Stimulated activated CD8-positive, alpha-beta memory T cell treated with anti-CD3 and anti-CD28 coated beads, Interleukin-2, amount 100 ng/mL, for 48 hours (primary cell): ENCODE data around the gene HLA-F.

Experiments
- DNase-seq, 2 donors: peaks; one replicate each; pipeline ENCODE4 v3.0.0-alpha.2; 2020; ENCODE audit warnings: low read depth in 2 of 2

HLA-F gene

DNA sequence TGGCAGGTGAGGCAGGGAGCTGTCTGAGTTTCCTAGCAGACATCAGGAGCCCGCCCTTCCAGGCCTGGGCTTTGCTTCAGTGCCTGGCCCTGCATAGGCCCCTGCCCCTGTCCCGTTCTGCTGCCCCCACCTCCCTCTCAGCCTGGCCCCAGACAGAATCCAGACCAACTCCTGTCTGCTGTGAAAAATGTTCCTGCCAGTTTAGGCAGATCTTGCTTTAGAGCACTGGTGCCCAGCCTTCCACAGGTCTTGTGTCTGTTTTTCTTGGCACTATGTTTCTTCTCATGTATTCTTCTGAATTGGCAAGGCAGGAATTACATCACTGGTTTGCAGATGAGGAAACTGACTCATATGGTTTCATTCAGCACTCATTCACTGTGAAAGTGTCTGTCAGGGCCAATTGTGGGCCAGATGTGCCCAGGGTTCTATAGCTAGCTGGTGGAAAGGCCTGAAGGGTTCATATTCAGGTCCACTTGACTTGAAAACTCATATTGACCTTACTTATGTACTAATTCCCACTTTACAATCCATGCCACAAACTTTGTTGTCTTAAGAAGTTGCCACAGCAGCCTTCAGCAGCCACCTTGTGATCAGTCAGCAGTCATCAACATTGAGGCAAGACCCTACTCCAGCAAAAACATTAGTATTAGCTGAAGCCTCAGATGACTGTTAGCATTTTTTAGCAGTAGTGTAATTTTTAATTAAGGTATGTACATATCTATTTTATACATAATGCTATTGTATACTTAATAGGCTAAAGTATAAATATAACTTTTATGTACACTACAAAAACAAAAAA is 40.5 kb downstream of the HLA-F start:
- no peak for DNase-seq

DNA sequence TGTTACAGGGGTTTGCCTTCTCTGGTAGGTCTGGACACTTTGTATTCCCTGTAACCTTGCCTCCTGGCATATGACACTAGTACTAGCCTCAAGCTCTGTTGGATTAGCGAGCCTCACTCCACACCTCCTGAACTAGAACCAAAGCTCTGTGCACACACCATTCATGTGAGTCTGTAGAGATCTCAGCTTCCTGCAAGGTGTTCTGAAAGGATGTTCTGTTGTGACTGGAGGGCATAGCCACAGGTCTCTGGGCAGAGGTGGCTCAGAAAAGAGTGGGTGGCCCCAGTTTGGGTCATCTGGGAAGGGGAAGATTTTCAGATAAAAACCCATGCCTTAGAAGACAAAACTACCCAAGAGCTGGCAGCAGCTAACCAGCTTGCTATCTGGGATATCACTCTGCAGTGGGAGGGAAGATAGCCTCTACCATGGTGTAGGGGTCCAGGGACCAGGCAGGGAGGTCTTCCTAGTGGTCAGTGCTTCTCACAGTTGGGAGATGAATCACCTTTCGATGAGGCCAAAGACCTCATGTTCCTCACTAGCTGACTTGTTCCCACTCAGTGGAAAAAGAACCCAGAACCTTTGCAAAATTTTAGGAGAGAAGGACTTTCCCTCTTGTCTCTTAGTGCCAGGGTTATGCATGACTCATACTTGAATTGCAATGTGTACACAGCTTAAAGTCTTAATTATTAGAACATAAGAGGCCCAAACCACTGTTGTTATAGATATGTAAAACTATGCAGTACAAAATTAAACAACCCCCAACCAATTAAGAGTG is 41.4 kb downstream of the HLA-F start:
- DNase-seq = no peak

- DNase-seq = no peak
These were observed 46.1 kb downstream of the HLA-F start for GRCh38 chr6:29769336-29769735.

DNA sequence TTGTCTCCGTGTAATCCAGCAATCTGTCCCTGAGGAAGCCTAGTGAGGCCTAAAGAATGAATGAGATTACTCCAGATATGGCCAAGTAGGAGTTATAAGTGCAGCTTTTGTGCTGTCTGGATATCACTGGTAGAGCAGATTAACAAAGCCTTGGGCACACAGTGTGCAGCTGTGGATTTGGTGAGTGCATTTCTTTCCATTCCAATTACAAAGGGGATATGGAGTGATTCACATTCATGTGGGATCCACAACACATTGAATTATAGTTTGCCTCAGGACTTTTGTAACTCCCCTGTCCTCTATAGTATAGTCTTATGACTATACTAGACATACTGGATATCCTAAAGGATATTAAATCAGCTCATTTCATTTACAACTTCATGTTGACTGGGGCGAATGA is 47.1 kb downstream of the HLA-F start:
- no peak for DNase-seq

- DNase-seq = no peak
These were observed 53.5 kb downstream of the HLA-F start for GRCh38 chr6:29776684-29777083.
